ENCODE data around the gene ARHGAP30.
"Not testable (repeated sequence)": the region's sequence is repeated elsewhere in the genome, so short reads cannot be mapped to it uniquely, and the experiment has no call there.

Gene ARHGAP30

DNA sequence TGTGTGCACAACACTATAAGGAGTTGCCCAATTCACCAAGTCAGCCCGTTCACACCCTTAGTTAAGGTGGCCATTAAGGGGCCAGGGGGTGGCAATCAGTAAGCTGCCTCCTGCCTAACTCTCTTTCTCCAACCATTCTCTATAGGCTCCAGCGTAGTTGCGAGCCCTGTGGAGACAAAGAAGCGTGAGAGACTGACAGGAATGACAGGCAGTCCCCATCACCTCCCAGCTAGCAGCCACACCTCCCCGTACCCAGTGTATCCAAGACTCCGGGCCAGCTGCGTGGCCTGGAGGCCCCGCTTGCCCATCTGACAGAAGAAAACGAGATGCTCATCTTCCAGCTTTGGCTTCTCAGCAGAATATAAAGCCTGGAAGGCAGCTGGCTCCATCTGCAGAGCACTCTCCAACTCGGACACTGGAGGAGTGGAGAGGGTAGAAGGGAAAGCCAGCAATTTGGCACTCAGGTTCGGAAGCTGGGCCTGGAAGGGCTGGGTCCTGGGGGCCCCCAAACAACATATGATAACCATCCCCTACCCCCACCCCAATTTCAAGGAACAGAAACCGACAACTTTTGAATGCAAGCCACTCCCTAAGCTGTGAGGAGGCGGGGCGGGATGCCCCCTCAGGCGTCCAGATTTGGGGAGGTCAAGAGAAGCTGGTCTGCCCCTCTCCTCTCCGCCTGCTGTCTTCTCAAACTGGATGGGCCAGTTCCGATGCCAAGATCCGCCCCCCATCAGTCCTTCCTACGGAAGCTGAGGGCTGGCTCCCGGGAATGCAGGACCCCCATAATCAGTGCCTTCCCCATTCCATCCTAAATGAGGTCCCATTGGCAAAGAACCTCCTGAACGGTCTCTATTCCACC lies 31.8 kb downstream of the ARHGAP30 start:
- no peak for DNase-seq

DNA sequence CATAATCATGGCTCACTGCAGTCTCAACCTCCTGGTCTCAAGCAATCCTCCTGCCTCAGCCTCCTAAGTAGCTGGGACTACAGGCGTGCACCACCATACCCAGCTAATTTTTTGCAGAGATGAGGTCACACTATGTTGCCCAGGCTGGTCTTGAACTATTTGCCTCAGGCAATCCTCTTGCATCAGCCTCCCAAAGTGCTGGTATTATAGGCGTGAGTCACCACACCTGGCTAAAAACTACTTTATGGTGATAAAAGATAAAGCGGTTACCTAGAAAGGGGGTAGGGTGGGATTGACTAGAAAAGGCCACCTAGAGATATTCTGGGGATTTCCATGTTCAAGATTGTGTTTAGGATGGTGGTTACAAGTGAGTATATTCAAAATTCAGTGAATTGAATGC lies 35.9 kb downstream of the ARHGAP30 start:
- DNase-seq = no peak

DNA sequence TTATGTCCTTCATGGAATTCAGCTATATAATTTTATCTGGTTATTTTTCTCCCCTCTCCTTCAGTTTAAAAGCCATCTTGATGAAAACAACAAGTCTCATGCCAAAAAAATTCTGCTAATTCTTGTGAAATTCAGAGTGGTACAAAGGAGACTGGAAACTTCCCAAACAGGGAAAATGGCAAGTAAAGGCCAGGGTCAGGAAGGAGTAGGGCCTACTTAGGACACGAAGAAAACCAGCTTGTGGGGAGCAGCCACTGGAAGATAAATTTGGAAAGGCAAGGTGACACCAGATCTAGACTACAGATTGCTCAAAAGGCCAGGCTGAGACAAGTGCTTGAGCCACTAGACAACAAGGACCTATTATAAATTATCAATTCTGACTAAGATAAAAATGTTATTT lies 37.3 kb downstream of the ARHGAP30 start:
- no peak for DNase-seq

DNA sequence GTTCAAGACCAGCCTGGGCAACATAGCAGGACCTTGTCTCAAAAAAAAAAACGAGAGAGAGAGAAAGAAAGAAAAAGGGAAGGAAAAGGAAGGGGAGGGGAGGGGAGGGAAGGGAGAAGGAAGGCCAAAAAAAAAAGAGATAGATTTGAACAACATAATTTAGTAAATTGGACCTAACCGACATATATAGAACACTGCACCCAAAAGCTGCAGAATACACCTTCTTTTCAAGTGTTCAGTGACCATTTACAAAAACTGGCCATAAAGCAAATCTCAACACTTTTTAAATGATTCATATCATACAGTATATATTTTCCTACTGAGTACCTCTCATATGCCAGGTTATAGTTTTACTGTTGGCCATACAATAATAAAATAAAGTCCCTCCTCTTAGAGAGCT lies 37.8 kb downstream of the ARHGAP30 start:
- DNase-seq = no peak

DNA sequence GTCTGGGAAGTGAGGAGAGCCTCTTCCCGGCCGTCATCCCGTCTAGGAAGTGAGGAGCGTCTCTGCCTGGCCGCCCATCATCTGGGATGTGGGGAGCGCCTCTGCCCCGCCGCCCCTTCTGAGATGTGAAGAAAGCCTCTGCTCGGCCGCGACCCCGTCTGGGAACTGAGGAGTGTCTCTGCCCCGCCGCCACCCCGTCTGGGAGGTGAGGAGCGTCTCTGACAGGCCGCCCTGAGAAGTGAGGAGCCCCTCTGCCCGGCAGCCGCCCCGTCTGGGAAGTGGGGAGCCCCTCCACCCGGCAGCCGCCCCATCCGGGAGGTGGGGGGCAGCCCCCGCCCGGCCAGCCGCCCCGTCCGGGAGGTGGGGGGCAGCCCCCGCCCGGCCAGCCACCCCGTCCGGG lies 40.2 kb downstream of the ARHGAP30 start:
- DNase-seq = not testable (repeated sequence)

DNA sequence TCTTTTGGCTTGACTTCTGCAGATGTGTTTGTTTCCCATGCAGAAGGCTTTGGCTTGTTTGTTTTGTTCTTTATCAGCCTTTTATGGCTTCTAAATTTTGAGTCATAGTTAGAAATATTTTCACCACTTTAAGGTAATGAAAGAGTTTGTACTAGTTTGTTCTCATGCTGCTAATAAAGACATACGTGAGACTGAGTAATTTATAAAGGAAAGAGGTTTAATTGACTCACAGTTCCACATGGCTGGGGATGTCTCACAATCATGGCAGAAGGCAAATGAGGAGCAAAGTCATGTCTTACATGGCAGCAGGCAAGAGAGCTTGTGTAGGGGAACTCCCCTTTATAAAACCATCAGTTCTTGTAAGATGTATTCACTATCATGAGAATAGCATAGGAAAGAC lies 42.7 kb downstream of the ARHGAP30 start:
- DNase-seq = not testable (repeated sequence)

DNA sequence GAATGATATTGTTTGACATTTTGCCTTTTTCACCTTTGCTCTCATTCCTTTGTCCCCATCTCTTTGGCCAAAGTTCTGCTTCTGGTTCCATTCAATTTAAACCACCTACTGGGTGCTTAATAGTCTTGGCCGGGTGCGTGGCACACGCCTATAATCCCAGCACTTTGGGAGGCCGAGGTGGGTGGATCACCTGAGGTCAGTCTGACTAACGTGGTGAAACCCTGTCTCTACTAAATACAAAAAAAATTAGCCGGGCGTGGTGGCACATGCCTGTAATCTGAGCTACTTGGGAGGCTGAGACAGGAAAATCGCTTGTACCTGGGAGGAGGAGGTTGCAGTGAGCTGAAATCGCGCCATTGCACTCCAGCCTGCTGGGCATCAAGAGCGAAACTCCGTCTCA lies 47.3 kb downstream of the ARHGAP30 start:
- not testable (repeated sequence) for DNase-seq

DNA sequence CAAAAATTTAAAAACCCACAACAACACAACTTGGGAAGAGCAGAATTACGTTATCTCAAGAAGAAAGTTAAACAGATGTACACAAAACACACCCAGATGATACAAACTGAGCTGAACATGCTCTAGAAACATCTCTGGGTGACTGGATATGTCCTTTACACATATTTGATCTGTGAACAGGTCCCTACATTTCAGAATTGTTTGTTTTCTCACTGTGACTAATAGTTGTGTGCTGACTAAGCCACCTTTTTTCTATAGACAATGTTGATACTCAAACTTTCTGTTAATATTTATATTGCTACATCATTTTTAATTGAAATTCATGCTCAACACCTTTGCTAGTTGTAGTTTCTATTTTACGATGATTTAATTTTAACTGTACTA lies 47.7 kb downstream of the ARHGAP30 start:
- no peak for DNase-seq

DNA sequence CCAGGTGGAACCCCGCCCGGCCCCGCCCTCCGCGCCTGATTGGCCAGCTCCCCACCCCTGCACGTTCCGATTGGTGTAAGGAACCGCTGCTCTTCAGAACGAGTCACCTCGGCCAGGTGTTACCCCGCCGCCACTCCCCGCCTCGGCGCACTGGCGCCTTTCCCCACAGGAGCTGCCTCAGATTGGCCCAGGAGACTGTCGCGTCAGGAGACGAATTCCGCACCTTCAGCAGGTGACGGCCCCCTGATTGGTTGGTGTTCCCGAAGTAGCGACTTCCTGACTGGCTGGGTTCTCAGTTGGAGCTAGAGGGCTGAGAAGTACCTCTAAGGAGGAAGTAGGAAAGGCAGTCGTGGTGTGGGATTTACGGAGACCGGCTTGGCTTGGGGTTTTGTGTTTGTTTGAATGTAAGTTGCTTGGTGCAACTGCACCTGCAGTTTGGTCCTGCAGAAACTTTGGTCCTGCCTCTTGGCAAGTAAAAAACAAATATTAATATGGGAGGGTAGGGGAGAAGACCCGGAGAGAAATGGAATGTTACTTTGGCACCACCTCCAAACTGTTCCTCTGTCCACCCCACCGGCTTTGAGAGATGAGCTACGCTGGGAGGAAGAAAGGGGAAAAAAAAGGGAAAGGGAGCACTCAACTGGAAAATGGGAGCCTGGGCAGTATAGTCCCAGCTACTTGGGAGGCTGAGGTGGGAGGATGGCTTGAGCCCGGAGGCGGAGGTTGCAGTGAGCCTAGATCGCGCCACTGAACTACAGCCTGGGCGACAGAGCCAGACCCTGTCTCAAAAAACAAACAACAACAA lies 48.3 kb downstream of the ARHGAP30 start:
- DNase-seq = peak; percentile 99

DNA sequence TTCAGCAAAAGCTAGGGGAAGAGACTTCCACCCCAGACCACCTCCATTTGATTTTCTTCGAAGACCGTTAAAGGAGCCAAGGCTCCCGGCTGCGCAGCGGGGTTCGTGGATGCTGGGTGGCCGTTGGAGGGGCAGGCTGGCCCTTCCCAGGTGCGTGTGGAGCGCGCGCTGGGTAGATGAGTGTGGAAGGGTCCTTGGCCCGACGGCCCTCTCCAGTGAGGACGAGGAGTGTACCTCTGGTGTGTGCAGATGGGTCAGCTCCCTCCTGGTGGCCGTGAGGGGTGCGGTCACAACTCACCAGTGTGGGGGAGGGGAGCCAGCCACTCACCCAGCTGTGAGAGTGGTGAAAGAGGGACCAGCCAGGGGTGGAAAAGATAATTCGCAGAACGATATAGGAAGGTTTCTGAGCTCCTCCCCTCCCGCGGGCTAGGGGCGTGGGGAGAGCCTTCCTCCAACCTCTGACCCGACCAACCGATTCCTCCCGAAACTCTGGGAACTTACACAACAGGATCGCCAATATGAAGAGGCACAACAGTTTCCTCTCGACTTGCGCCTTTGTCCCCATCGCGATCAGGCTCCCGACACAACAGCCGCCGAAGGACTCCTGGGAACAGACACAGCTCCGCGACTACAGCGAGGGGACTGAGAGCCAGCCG lies 49.1 kb downstream of the ARHGAP30 start, which contains the start of gene F11R:
Gene F11R, minus strand, starts transcription at position 644 of the 656 bp plus-strand sequence. Its CDS starts 79 bp downstream, at position 565.
- DNase-seq = peak; percentile 83

DNA sequence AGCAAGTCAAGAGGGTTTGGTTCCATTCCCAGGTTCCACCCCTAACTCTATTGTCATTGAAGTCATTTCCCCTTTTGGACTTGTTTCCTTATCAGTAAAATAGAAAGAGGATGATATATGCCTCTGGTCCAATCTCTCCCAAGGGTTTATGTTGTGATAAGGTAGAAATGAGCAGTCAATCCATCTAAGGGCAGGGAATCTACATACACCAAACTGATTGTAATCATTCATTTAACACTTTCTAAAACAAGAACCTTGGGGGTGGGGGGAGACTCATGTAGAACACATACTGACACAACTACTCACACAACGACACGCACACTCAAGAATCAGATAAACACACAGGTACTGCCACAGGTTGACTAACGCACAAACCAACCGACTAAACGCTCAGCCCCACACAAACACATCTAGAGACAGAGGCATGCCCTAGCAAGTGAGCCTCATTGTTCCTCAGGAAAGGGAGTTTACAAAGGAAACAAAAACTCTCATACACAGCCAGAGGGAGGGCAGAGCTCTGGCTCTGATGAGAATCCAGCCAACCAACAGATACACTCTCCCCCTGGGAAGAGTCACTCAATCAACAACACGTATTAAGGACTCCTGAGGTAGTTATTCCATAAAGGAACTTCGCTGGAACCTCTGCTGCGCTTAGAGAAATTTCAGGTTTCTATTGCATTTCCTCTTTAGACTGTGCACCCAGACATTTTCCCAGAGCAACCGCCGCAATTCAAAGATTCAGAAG lies 49.8 kb downstream of the ARHGAP30 start:
- DNase-seq = no peak

DNA sequence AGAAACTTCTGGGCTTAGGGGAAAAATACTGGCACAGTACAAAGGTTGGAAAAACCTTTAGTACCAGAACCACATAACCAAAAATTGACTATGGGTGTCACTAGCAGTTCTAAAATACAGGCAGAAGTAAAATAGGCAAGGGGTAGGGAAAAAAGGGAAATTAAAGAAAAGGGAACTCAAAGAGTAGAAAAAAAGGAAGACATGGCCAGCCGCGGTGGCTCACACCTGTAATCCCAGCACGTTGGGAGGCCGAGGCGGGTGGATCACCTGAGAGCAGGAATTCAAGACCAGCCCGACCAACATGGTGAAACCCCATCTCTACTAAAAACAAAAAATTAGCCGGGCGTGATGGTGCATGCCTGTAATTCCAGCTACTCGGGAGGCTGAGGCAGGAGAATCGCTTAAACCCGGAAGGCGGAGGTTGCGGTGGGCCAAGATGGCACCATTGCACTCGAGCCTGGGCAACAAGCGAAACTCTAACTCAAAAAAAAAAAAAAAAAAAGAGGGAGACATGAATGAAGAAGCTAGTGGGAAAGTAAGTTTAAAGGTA lies 50.5 kb downstream of the ARHGAP30 start:
- DNase-seq = not testable (repeated sequence)

DNA sequence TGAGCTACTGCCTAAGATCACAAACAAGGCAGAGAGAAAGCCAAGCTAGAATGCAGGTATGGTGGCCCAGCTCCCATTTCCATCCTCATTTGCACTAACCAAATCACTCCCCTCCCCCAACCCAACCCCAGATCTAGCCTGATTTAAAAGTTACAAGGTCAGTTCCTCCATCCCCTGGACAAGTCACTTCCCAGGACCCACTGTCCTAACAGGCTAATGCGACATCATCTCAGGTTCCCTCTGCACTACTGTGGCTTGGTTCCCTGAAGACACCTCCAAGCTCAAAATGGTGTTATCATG lies 51.1 kb downstream of the ARHGAP30 start:
- no peak for DNase-seq

DNA sequence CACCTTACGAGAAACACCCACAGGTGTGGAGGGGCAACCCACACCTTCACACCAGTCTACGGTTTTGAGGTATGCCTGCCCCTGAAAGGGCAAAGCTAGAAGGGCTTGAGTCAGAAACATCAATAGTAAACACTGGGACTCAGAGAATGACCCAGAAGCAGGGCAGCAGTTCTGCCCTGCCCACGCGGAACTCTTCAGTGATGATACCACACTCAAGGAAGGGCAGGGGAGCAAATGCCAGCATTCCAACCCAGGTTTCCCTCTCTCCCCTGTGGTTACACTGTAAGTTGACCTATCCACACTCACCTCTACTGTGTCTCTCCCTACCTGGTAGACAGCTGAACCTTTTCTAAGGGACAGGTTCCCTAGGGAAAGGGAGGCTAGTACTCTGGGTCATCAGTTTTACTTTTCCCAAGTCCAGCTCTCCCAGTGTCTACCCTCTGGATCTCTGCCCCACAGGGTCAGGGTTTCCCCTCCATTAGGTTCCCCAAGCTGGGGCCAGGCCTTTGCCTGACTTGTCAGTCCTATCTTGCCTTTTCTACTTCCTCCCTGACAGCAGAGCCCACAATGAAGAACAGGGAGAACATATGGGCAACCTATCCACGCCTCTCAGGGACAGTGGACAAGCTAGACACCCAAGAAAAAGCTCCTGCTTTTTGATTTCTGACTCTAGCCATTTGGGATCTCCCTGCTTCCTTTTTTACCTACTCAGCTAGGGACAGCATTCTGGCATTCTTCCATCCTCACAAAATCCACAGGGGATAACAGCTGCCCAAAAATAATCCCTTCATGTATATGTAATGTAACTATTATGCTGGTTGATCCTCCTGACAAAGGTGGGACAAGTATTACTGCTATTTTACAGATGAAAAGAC lies 51.7 kb downstream of the ARHGAP30 start:
- DNase-seq = no peak

DNA sequence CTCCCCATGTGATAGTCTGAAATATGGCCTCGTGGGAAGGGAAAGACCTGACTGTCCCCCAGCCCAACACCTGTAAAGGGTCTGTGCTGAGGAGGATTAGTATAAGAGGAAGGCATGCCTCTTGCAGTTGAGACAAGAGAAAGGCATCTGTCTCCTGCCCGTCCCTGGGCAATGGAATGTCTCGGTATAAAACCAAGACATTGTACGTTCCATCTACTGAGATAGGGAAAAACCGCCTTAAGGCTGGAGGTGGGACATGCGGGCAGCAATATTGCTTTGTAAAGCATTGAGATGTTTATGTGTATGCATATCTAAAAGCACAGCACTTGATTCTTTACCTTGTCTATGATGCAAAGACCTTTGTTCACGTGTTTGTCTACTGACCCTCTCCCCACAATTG lies 52.5 kb downstream of the ARHGAP30 start:
- not testable (repeated sequence) for DNase-seq

DNA sequence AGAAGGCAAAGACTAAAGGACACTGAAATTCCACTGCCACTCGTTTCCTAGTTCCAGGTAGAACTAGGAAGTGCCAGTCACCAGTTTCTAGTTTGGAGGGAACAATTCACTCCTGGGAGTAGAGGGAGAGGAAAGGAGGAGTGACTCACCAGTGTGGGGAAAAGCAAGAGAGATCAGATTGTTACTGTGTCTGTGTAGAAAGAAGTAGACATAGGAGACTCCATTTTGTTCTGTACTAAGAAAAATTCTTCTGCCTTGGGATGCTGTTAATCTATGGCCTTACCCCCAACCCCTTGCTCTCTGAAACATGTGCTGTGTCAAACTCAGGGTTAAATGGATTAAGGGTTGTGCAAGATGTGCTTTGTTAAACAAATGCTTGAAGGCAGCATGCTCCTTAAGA lies 53.0 kb downstream of the ARHGAP30 start:
- not testable (repeated sequence) for DNase-seq

DNA sequence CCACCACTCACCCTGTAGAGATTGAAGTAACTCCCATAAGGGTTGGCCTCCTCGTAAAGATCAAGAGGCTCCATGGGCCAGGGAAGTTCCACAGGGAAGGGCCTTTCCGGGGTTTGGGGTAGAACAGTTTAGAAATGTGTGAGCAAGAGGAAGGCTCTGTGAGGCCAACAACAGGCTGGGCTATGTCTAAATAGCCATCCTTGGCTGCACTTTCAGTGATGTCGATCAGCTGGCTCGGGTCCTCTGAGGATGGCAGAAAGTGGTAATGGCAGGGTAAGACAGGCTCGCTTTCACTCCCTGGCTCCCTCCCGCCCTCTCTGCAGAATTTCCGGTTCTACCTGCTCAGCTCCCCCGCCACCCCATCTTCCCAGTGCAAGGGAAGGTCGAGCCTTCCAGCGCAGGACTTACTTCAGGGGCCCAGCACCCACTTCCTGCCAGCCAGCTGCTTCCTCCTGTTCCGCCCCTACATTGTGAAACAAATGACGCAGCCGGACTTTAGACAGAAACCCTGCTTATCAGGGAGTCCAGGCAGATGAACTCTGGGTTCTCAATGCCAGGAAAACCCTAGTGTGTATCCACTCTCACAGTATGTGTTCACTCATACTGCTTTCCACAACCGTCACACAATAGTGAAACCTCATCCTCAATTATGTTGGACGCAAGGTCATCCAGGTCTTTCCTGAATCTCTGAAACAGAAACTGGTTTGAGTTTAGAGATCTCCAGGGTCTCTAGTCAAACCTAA lies 56.0 kb downstream of the ARHGAP30 start:
- DNase-seq = peak; percentile 95

DNA sequence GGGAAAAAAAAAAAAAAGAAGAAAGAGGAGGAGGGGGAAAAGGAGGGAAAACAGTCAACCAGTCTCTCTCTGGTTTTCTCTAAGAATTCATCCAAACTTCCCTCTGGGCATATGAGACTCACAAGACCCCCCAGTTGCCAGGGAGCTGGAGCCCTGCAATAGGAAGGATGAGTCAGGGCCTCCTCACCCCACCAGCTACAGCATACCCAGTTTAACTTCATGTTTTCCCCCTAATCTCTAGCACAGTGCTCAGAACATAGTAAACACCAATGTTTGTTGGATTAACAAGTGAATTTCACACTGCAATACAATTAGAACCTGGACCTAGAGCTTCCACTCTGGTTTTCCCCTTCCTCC lies 56.6 kb downstream of the ARHGAP30 start:
- no peak for DNase-seq

DNA sequence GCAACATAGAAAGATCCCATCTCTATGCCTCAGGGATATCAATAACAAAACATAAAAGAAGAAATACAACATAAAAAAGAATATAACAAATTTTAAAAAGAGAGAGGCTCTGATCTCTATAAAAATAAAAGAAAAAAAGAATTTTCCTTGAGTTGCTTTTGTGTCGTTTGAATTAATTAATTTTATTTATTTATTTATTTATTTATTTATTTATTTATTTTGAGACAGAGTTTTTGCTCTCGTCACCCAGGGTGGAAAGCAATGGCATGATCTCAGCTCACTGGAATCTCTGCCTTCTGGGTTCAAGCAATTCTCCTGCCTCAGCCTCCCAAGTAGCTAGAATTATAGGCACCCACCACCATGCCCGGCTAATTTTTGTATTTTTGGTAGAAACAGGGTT lies 57.3 kb downstream of the ARHGAP30 start:
- DNase-seq = no peak

DNA sequence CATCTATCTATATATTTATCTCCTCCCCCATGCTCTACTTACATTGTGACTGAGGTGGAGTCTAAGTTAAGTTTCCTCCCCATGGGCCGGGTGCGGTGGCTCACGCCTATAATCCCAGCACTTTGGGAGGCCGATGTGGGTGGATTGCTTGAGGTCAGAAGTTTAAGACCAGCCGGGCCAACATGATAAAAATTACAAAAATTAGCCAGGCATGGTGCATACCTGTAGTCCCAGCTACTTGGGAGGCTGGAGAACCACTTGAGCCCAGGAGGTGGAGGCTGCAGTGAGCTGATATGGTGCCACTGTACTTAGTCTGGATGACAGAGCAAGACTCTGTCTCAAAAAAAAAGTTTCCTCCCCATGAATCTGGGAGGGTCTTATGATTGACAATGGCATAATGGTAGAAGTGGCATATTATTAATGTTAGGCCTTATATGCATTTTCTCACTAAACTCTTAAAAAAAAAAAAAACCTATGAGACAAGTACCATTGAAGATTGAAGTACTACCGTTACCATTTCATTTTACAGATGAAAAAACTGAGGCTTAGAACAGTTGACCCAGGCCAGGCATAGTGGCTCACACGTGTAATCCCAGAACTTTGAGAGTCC lies 60.0 kb downstream of the ARHGAP30 start:
- no peak for DNase-seq
